GM10248 (cell line): ENCODE data around the gene HOXD13.

Experiments used
- CTCF ChIA-PET: fragments of 300-600 bp; sonication (Branson Sonifier 250); formaldehyde crosslinking; extraction: SDS; loops from one replicate; lab custom pipeline; 2021; ENCODE audit warnings: antibody characterized with exemption; lab: Yijun Ruan, JAX
- POLR2A ChIA-PET: fragments of 350-650 bp; sonication (Branson Sonifier 250); formaldehyde crosslinking; extraction: SDS; loops from one replicate; lab custom pipeline; 2020; ENCODE audit warnings: antibody characterized with exemption; lab: Yijun Ruan, JAX
- DNase-seq: peaks from one replicate; pipeline ENCODE4 v3.0.0; 2012; ENCODE audit errors: extremely low spot score
- TF ChIP-seq, protein P1 (sequence below): IDR thresholded peaks from 2 replicates; pipeline ENCODE4 v1.5.1; 2012; ENCODE audit warnings: mild to moderate bottlenecking, low read depth; ENCODE audit errors: extremely low read depth, missing control alignments, control extremely low read depth

The HOXD13 gene

DNA sequence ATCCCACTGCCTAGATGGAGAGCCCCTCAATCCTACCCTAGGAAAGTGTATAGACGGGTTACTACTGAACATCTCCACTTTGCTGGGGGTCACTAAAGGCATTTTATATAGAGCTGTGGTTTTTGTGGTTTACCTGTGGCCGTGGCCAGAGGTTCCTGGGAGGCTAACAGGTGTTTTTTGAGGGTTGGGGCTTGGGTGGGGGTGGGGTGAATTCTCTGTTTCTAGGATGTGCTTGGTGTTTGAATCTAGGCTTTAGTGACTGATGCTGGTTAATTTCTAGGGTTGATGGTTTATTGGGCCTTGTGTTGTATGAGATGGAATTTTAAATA, 44.7 kb downstream of the HOXD13 start:
- DNase-seq: no peak
- TF ChIP-seq, protein P1, sequence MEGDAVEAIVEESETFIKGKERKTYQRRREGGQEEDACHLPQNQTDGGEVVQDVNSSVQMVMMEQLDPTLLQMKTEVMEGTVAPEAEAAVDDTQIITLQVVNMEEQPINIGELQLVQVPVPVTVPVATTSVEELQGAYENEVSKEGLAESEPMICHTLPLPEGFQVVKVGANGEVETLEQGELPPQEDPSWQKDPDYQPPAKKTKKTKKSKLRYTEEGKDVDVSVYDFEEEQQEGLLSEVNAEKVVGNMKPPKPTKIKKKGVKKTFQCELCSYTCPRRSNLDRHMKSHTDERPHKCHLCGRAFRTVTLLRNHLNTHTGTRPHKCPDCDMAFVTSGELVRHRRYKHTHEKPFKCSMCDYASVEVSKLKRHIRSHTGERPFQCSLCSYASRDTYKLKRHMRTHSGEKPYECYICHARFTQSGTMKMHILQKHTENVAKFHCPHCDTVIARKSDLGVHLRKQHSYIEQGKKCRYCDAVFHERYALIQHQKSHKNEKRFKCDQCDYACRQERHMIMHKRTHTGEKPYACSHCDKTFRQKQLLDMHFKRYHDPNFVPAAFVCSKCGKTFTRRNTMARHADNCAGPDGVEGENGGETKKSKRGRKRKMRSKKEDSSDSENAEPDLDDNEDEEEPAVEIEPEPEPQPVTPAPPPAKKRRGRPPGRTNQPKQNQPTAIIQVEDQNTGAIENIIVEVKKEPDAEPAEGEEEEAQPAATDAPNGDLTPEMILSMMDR: no peak
- CTCF ChIA-PET: interaction anchor here (1.8 to 5.6 kb wide), 3 partner anchors 10 to 515 kb away, joined by 7 to 124 read pairs (median 9); no protein-coding TSS in a partner anchor
- POLR2A ChIA-PET: no interaction called here

DNA sequence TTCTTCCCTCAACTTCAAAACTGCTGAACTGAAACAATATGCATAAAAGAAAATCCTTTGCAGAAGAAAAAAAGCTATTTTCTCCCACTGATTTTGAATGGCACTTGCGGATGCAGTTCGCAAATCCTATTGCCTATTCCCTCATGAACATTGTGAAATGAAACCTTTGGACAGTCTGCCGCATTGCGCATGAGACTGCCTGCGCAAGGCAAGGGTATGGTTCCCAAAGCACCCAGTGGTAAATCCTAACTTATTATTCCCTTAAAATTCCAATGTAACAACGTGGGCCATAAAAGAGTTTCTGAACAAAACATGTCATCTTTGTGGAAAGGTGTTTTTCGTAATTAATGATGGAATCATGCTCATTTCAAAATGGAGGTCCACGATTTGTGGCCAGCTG, 45.4 kb downstream of the HOXD13 start:
- CTCF ChIA-PET: interaction anchor here (1.8 to 5.6 kb wide), 5 partner anchors 11 to 514 kb away, joined by 6 to 124 read pairs (median 9); no protein-coding TSS in a partner anchor
- TF ChIP-seq, protein P1: no peak
- POLR2A ChIA-PET: no interaction called here
- no peak for DNase-seq

DNA sequence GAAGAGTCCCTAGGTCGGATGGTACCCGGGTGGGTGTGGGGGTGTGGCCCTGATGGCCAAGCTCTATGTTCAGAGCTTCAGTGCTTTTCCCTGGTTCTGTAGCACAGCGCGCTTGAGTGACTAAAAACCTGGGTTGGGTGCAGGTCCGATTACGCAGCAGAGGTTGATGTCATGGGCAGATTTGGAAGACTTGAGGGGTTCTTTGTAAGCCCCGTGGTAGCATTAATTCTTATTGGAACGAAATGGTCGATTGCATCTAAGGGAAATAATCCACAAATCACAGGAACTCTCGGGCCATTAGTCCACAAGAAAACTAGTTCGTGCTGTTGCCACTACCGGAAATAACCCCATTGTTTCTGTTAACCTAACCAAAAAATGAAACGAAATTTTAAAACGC, 46.0 kb downstream of the HOXD13 start:
- DNase-seq: no peak
- CTCF ChIA-PET: interaction anchor here (1.6 to 5.6 kb wide), 8 partner anchors 11 to 512 kb away, joined by 5 to 124 read pairs (median 18); no protein-coding TSS in a partner anchor
- POLR2A ChIA-PET: no interaction called here
- TF ChIP-seq, protein P1: no peak

DNA sequence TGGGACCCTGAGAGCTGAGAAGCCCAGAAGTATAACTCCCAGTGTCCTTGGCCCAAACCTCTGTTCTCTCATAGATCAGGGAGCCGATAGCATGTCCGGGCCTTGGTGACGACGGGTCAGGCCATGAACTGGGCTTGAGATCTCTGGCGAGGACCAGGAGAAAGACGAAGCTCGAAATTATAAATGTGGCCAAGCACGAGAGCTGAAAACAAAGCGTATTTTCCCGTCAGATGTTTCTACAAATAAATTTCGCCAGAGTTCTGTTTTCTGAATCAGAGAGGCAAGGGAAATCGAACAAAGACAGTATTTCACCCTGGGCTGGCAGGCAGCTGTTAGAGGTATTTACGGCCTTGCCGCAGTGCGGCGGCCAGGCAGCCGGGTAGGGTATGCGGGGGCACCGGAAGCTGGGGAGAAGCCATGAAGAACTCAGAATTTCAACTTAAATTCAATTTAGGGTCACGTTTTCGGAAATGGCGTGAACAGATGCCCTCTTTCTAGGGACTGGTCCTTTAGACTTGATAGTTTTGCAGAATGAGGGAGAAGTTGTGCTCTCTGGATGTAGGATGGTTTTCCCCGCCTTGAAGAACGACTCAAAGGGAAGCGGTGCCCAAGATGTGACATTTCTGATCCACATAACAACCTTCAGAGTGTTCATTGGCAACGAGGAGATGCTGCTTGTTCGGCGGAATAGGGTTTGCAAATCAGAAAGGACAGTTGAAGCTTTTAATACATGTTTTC, 46.6 kb downstream of the HOXD13 start:
- ChIA-PET CTCF (interaction anchor here (0.7 to 5.6 kb wide), 20 partner anchors 12 to 1009 kb away, joined by 3 to 124 read pairs (median 6); partner anchors contain the start of gene HOXD4), POLR2A (no interaction called here)
- TF ChIP-seq, protein P1: no peak
- no peak for DNase-seq

DNA sequence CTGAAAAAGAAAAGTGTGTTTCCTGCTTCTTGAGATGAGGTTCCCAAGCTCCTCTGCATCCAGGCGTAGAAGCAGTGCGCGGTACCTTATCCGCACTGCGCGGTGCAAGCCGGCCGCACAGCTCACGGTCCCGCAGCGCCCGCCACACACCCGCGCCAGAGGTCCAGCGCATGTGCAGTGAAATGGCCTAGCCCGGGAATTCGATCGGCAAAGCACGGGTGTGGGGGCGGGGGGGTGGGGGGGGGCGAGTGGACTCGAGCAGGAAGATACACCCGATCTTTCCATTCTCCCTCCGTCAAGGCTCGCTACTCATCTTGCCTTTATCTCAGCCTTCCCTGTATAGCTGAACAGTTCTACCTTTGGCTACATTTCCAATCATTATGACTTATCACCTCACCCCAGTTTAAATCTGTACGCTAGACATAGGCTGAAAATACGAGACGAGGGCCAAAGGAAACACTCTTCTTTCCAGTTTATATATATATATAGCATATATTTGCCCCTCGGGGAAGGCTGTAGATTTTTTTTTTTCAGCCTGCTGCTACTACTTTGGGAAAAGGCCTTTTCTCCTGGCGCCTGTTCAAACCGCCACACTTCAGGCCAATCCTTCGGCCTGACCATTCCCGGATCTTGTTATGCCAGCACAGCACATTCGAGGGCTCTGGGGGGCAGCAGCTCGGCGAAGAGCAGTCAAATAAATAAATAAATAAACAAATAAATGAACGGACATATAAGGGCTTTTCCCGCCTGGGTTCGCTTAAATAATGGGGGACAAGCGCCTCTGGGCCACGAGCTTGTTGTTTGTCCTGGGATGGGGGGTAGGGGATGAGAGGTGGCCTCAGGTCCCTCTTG, 47.4 kb downstream of the HOXD13 start:
- ChIA-PET POLR2A (no interaction called here), CTCF (interaction anchor here (0.6 to 5.6 kb wide), 45 partner anchors 8 to 1063 kb away, joined by 3 to 124 read pairs (median 4); partner anchors contain the start of gene HOXD4)
- TF ChIP-seq, protein P1: no peak
- no peak for DNase-seq

DNA sequence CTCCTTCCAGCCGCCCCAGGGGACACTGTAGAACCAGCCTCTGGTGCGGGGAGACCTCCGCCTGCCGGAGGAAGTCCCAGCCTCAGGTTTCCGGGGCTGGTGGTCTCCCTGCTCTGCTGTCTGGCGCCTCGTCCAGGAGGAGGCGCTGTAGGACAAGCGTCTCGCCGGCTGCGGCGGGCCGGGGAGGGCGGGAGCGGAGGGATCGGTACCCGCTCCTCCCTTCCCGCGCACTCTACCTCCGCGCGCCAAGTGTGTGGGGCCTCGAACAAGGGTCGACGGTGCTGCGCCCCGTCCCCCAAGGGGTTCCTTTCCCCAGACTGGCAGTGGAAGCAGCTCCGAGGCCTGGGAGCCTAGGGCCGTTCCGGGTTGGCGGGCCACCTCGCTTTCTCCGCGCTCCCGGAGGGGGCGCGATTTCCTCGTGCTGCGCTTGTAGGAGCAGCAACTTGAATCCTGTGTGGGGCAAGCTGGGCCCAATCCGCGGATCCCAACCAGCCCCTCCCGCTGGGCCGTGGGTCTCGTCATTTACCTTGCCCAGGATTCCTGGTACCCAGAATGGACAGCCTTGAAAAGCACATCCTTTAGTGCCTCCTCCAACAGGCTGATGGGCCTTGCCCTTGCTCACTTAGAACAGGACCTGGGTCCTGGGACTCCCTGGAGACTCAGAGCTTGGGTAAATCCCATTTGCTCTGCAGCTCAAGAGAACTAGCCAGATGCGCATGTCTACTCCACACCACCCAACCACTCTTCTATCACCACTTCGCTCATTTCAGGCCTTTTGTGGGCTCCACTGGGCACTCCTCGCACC, 48.2 kb downstream of the HOXD13 start:
- POLR2A ChIA-PET: no interaction called here

More for the DNA sequence above, 48.2 kb downstream of the HOXD13 start:
- TF ChIP-seq, protein P1: peak; percentile 95
- CTCF ChIA-PET: interaction anchor here (0.6 to 5.6 kb wide), 57 partner anchors 9 to 1062 kb away, joined by 3 to 124 read pairs (median 4); partner anchors contain the start of gene HOXD4
- DNase-seq: peak; percentile 92
